Breast epithelium (tissue), 4 donors: ENCODE data around the gene XCR1. TPM values are rescaled to one million over a fixed set of nuclear protein-coding genes. Genes with fewer than 3 reads are reported as not detected.

Experiments
- DNase-seq, 2 donors: peaks; one replicate each; pipeline ENCODE4 v3.0.0-alpha.2; 2019; ENCODE audit warnings: low spot score in 2 of 2
- H3K27ac ChIP-seq, 2 donors: fragments of 200-600 bp; sonication (generic) in 1 of 2; one replicate each; pipeline ENCODE4 v1.5.1; 2016 to 2019; ENCODE audit warnings: mild to moderate bottlenecking in 1 of 2
- H3K27me3 ChIP-seq, 2 donors: fragments of 200-600 bp; sonication (generic) in 1 of 2; one replicate each; pipeline versions ENCODE4 v1.5.1 to v1.6.0; 2017 to 2019; ENCODE audit warnings: control low read depth in 1 of 2, mild to moderate bottlenecking in 1 of 2
- H3K36me3 ChIP-seq: fragments of 200-600 bp; one replicate; pipeline ENCODE4 v1.5.1; 2019
- H3K4me1 ChIP-seq, 2 donors: fragments of 200-600 bp; sonication (generic); one replicate each; pipeline ENCODE4 v1.5.1; 2016 to 2019; ENCODE audit warnings: control low read depth in 1 of 2
- H3K4me3 ChIP-seq, 3 donors: fragments of 200-600 bp; sonication (generic); 1 replicate in 2 of 3; 2 replicates in 1 of 3; pipeline ENCODE4 v1.5.1; 2016 to 2019; ENCODE audit warnings: mild to moderate bottlenecking in 3 of 3, moderate library complexity in 2 of 3
- H3K9me3 ChIP-seq, 2 donors: fragments of 200-600 bp; sonication (generic) in 1 of 2; one replicate each; pipeline ENCODE4 v1.5.1; 2016 to 2019; ENCODE audit warnings: control low read depth in 1 of 2
- CTCF ChIP-seq, 3 donors: fragments of 450-650 bp; IDR thresholded peaks; one replicate each; pipeline ENCODE4 v1.5.1; 2016 to 2017; ENCODE audit warnings: antibody characterized with exemption in 3 of 3, mild to moderate bottlenecking in 3 of 3, moderate library complexity in 3 of 3
- POLR2A ChIP-seq: fragments of 450-650 bp; IDR thresholded peaks from one replicate; pipeline ENCODE4 v1.6.1; 2016; ENCODE audit warnings: antibody characterized with exemption, mild to moderate bottlenecking, moderate library complexity
- POLR2AphosphoS5 ChIP-seq, 3 donors: sonication (generic); formaldehyde crosslinking; IDR thresholded peaks; one replicate each; pipeline ENCODE4 v1.6.1; 2017; ENCODE audit warnings: antibody characterized with exemption in 3 of 3
- intact Hi-C: fragments of 100-400 bp; cut with DNase I; formaldehyde crosslinking; loops from one replicate; pipeline ENCODE4 v1.15.1; 2023; ENCODE audit warnings: low total_unique reads
- total RNA-seq, 3 donors: library from RNA; depleted of rRNA; stranded (reverse); fragments of >200 nt; gene quantifications; one replicate each; pipeline ENCODE4 v1.1.0, GENCODE V29; 2016

The XCR1 gene
- total RNA-seq, 3 donors from 2014 or later, result under 0.01 TPM

GRCh38 chr3:46027736-46028397, 584 bp upstream of the XCR1 start:
- no peak overlapping the region for H3K27ac ChIP-seq
- H3K4me1 ChIP-seq, result no peaks in the 10 kb centered on the region
- TF ChIP-seq POLR2A (no peak), POLR2AphosphoS5 (IDR thresholded peaks at IDR 0.05) (no peak), CTCF (IDR thresholded peaks at IDR 0.05) (no peak)
- intact Hi-C loops, result loop anchor here (2.0 kb wide), 1 partner anchor 29 kb away; no protein-coding TSS in a partner anchor
- peaks cover 10 to 15% of the 10 kb centered on the region in 2 donors for H3K9me3 ChIP-seq
- DNase-seq, result no peak
- no peak overlapping the region for H3K4me3 ChIP-seq
- no peaks in the 10 kb centered on the region for H3K27me3 ChIP-seq
- H3K36me3 ChIP-seq, result no peaks in the 10 kb centered on the region

GRCh38 chr3:46025139-46025538, 2.1 kb downstream of the XCR1 start:
- TF ChIP-seq POLR2A, result no peak
- TF ChIP-seq CTCF (IDR thresholded peaks at IDR 0.05), result no peak
- TF ChIP-seq POLR2AphosphoS5 (IDR thresholded peaks at IDR 0.05), result no peak
- no peak overlapping the region for H3K4me3 ChIP-seq
- H3K27ac ChIP-seq, result no peak overlapping the region
- H3K27me3 ChIP-seq, result no peaks in the 10 kb centered on the region
- no peak for DNase-seq
- no peaks in the 10 kb centered on the region for H3K4me1 ChIP-seq
- peaks cover 5 to 19% of the 10 kb centered on the region in 2 donors for H3K9me3 ChIP-seq
- no peaks in the 10 kb centered on the region for H3K36me3 ChIP-seq
- intact Hi-C loops, result no loop called here

- no peak overlapping the region for H3K27ac ChIP-seq
- DNase-seq, result no peak
- peaks cover 5 to 19% of the 10 kb centered on the region in 2 donors for H3K9me3 ChIP-seq
- no peaks in the 10 kb centered on the region for H3K27me3 ChIP-seq
- H3K36me3 ChIP-seq, result no peaks in the 10 kb centered on the region
- intact Hi-C loops, result no loop called here
- TF ChIP-seq CTCF (IDR thresholded peaks at IDR 0.05) (no peak), POLR2AphosphoS5 (IDR thresholded peaks at IDR 0.05) (no peak), POLR2A (no peak)
- H3K4me1 ChIP-seq, result no peaks in the 10 kb centered on the region
- no peak overlapping the region for H3K4me3 ChIP-seq
Measured at GRCh38 chr3:46024131-46024530, 3.2 kb downstream of the XCR1 start.

GRCh38 chr3:46022909-46023785, 4.1 kb downstream of the XCR1 start:
- H3K27ac ChIP-seq, result no peak overlapping the region
- DNase-seq, result no peak

More at GRCh38 chr3:46022909-46023785, 4.1 kb downstream of the XCR1 start:
- H3K36me3 ChIP-seq, result no peaks in the 10 kb centered on the region
- H3K4me3 ChIP-seq, result no peak overlapping the region
- H3K4me1 ChIP-seq, result no peaks in the 10 kb centered on the region
- H3K27me3 ChIP-seq, result no peaks in the 10 kb centered on the region
- TF ChIP-seq POLR2A (no peak), CTCF (IDR thresholded peaks at IDR 0.05) (no peak), POLR2AphosphoS5 (IDR thresholded peaks at IDR 0.05) (no peak)
- intact Hi-C loops, result no loop called here
- H3K9me3 ChIP-seq, result peaks cover 5 to 13% of the 10 kb centered on the region in 2 donors
